ENCODE results near the gene BAG3.
"Not testable (repeated sequence)": the region's sequence is repeated elsewhere in the genome, so short reads cannot be mapped to it uniquely, and the experiment has no call there.

The BAG3 gene

GRCh38 chr10:119650692-119651513 is at the start of gene BAG3:
BAG3 (plus strand) TSS chr10:119651380; CDS start chr10:119651676, 296 bp downstream.
- Histone ChIP-seq H3K27me3 (ENCODE audit: insufficient read depth, low read length) (no peaks in the 10 kb centered on the region), H3K4me1 (ENCODE audit: insufficient read depth, low read length) (peaks cover 24% of the 10 kb centered on the region)

GRCh38 chr10:119602241-119603095 is 48.7 kb upstream of the BAG3 start:
- Histone ChIP-seq H3K27me3 (ENCODE audit: insufficient read depth, low read length) (no peaks in the 10 kb centered on the region), H3K4me1 (ENCODE audit: insufficient read depth, low read length) (peaks cover 7% of the 10 kb centered on the region), H3K4me3 (ENCODE audit: low read length) (no peak overlapping the region), H3K36me3 (ENCODE audit: insufficient read depth, low read length) (no peaks in the 10 kb centered on the region), H3K9me3 (ENCODE audit: low read length) (peaks cover 4% of the 10 kb centered on the region), H2AFZ (ENCODE audit: low read depth, low read length) (no peak overlapping the region)

More at GRCh38 chr10:119650692-119651513, at the start of gene BAG3:
- H3K36me3 ChIP-seq (ENCODE audit: insufficient read depth, low read length) = peaks cover 5% of the 10 kb centered on the region
- no peaks in the 10 kb centered on the region for H3K9me3 ChIP-seq (ENCODE audit: low read length)
- peak within 1 kb of the TSS; percentile 96 for H2AFZ ChIP-seq (ENCODE audit: low read depth, low read length)
- H3K4me3 ChIP-seq (ENCODE audit: low read length) = peak within 1 kb of the TSS; percentile 98

GRCh38 chr10:119604468-119604867 is 46.7 kb upstream of the BAG3 start:
- Histone ChIP-seq H3K4me3 (ENCODE audit: low read length) (no peak overlapping the region), H3K4me1 (ENCODE audit: insufficient read depth, low read length) (no peaks in the 10 kb centered on the region), H2AFZ (ENCODE audit: low read depth, low read length) (no peak overlapping the region), H3K36me3 (ENCODE audit: insufficient read depth, low read length) (no peaks in the 10 kb centered on the region), H3K9me3 (ENCODE audit: low read length) (no peaks in the 10 kb centered on the region), H3K27me3 (ENCODE audit: insufficient read depth, low read length) (peaks cover 2% of the 10 kb centered on the region)

GRCh38 chr10:119608316-119609155 is 42.6 kb upstream of the BAG3 start:
- no peaks in the 10 kb centered on the region for H3K4me1 ChIP-seq (ENCODE audit: insufficient read depth, low read length)
- H3K36me3 ChIP-seq (ENCODE audit: insufficient read depth, low read length) = no peaks in the 10 kb centered on the region
- peaks cover 2% of the 10 kb centered on the region for H3K27me3 ChIP-seq (ENCODE audit: insufficient read depth, low read length)
- H3K4me3 ChIP-seq (ENCODE audit: low read length) = peak overlapping the region; percentile 33
- H2AFZ ChIP-seq (ENCODE audit: low read depth, low read length) = peak overlapping the region; percentile 56
- peaks cover 7% of the 10 kb centered on the region for H3K9me3 ChIP-seq (ENCODE audit: low read length)

GRCh38 chr10:119609516-119609915 is 41.7 kb upstream of the BAG3 start:
- Histone ChIP-seq H2AFZ (ENCODE audit: low read depth, low read length) (no peak overlapping the region), H3K4me1 (ENCODE audit: insufficient read depth, low read length) (no peaks in the 10 kb centered on the region), H3K9me3 (ENCODE audit: low read length) (peaks cover 7% of the 10 kb centered on the region), H3K36me3 (ENCODE audit: insufficient read depth, low read length) (no peaks in the 10 kb centered on the region), H3K27me3 (ENCODE audit: insufficient read depth, low read length) (peaks cover 2% of the 10 kb centered on the region), H3K4me3 (ENCODE audit: low read length) (no peak overlapping the region)

- Histone ChIP-seq H3K4me3 (ENCODE audit: low read length) (no peak overlapping the region), H3K9me3 (ENCODE audit: low read length) (peaks cover 7% of the 10 kb centered on the region), H3K36me3 (ENCODE audit: insufficient read depth, low read length) (no peaks in the 10 kb centered on the region), H3K27me3 (ENCODE audit: insufficient read depth, low read length) (peaks cover 2% of the 10 kb centered on the region), H2AFZ (ENCODE audit: low read depth, low read length) (no peak overlapping the region), H3K4me1 (ENCODE audit: insufficient read depth, low read length) (no peaks in the 10 kb centered on the region)
Measured at GRCh38 chr10:119611433-119611832, 39.7 kb upstream of the BAG3 start.

- no peak overlapping the region for H3K4me3 ChIP-seq (ENCODE audit: low read length)
- no peak overlapping the region for H2AFZ ChIP-seq (ENCODE audit: low read depth, low read length)
- peaks cover under 1% of the 10 kb centered on the region for H3K27me3 ChIP-seq (ENCODE audit: insufficient read depth, low read length)
- no peaks in the 10 kb centered on the region for H3K36me3 ChIP-seq (ENCODE audit: insufficient read depth, low read length)
- H3K4me1 ChIP-seq (ENCODE audit: insufficient read depth, low read length) = no peaks in the 10 kb centered on the region
- peaks cover 7% of the 10 kb centered on the region for H3K9me3 ChIP-seq (ENCODE audit: low read length)
Measured at GRCh38 chr10:119613741-119614140, 37.4 kb upstream of the BAG3 start.

GRCh38 chr10:119614686-119615085 is 36.5 kb upstream of the BAG3 start:
- no peaks in the 10 kb centered on the region for H3K36me3 ChIP-seq (ENCODE audit: insufficient read depth, low read length)
- H3K27me3 ChIP-seq (ENCODE audit: insufficient read depth, low read length) = no peaks in the 10 kb centered on the region
- H3K4me3 ChIP-seq (ENCODE audit: low read length) = no peak overlapping the region
- H2AFZ ChIP-seq (ENCODE audit: low read depth, low read length) = no peak overlapping the region
- H3K4me1 ChIP-seq (ENCODE audit: insufficient read depth, low read length) = no peaks in the 10 kb centered on the region
- peaks cover 7% of the 10 kb centered on the region for H3K9me3 ChIP-seq (ENCODE audit: low read length)

GRCh38 chr10:119616882-119617570 is 34.2 kb upstream of the BAG3 start:
- no peaks in the 10 kb centered on the region for H3K9me3 ChIP-seq (ENCODE audit: low read length)
- H2AFZ ChIP-seq (ENCODE audit: low read depth, low read length) = no peak overlapping the region
- no peaks in the 10 kb centered on the region for H3K36me3 ChIP-seq (ENCODE audit: insufficient read depth, low read length)
- H3K4me1 ChIP-seq (ENCODE audit: insufficient read depth, low read length) = peaks cover 5% of the 10 kb centered on the region
- no peak overlapping the region for H3K4me3 ChIP-seq (ENCODE audit: low read length)
- H3K27me3 ChIP-seq (ENCODE audit: insufficient read depth, low read length) = no peaks in the 10 kb centered on the region

GRCh38 chr10:119619215-119619614 is 32.0 kb upstream of the BAG3 start:
- Histone ChIP-seq H3K4me3 (ENCODE audit: low read length) (no peak overlapping the region), H3K9me3 (ENCODE audit: low read length) (no peaks in the 10 kb centered on the region), H2AFZ (ENCODE audit: low read depth, low read length) (no peak overlapping the region), H3K4me1 (ENCODE audit: insufficient read depth, low read length) (peaks cover 5% of the 10 kb centered on the region), H3K36me3 (ENCODE audit: insufficient read depth, low read length) (no peaks in the 10 kb centered on the region), H3K27me3 (ENCODE audit: insufficient read depth, low read length) (no peaks in the 10 kb centered on the region)

- H3K36me3 ChIP-seq (ENCODE audit: insufficient read depth, low read length); H3K4me3 ChIP-seq (ENCODE audit: low read length); H2AFZ ChIP-seq (ENCODE audit: low read depth, low read length); H3K27me3 ChIP-seq (ENCODE audit: insufficient read depth, low read length); H3K4me1 ChIP-seq (ENCODE audit: insufficient read depth, low read length); H3K9me3 ChIP-seq (ENCODE audit: low read length): not testable (repeated sequence)
Measured at GRCh38 chr10:119619811-119620210, 31.4 kb upstream of the BAG3 start.

Measured in neuron (in vitro differentiated cells).